IPS-18c (cell line): ENCODE results near the gene FBXL19.

Experiments used
- H3K4me3 ChIP-seq: 2 replicates; pipeline ENCODE4 v1.7.0; 2013; ENCODE audit warnings: low read depth, mild to moderate bottlenecking, low read length, moderate library complexity; ENCODE audit not compliant: insufficient read depth
- H3K9me3 ChIP-seq: one replicate; pipeline ENCODE4 v1.6.1; 2013; ENCODE audit warnings: mild to moderate bottlenecking, low read length, moderate library complexity; ENCODE audit not compliant: control insufficient read depth, insufficient read depth

The FBXL19 gene

GRCh38 chr16:30986129-30986991, 63.0 kb downstream of the FBXL19 start:
- no peaks in the 10 kb centered on the region for H3K9me3 ChIP-seq
- no peak overlapping the region for H3K4me3 ChIP-seq

DNA sequence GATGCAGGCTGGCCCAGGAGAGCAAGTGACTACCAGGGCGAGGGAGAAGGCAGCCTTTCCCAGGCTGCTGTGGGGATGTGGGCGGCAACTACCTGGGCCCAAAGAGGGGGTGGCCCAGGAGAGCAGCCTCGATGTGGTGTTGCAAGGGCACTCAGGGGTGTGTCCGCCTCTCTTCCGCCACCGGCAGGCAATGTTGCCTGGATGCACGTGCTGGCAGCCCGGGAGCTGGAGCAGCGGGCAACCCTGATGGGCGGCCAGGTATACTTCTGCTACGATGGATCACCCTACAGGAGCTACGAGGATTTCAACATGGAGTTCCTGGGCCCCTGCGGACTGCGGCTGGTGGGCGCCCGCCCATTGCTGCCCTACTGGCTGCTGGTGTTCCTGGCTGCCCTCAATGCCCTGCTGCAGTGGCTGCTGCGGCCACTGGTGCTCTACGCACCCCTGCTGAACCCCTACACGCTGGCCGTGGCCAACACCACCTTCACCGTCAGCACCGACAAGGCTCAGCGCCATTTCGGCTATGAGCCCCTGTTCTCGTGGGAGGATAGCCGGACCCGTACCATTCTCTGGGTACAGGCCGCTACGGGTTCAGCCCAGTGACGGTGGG, 64.3 kb downstream of the FBXL19 start:
- no peaks in the 10 kb centered on the region for H3K9me3 ChIP-seq

DNA sequence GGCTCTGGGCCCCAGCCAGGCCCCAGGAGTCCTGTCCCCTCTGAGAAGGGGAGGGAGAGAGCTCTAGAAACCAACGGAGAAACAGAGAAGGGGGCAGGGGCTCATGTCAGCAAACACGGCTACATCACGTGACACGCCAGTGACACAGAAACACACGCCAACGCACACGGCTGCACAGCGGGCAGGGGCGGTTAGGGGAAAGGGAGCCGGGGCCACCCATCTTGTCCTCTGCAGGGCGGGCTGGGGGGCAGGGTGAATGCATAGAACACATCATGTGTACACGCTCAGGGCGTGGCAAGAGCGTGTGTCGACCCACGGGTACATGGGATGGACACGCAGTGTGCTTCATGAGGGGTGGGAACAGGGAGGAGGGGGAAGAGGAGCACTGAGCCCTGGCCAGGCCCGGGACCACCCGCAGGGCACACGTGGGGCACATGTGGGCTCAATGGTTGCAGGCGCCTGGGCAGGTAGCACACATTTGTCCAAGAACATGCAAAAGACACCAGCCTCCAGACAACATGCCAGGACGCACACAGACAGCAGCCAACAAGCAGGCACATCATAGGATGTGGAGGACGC, 66.2 kb downstream of the FBXL19 start:
- no peaks in the 10 kb centered on the region for H3K9me3 ChIP-seq
- H3K4me3 ChIP-seq: no peak overlapping the region

More for the DNA sequence above, 64.3 kb downstream of the FBXL19 start:
- no peak overlapping the region for H3K4me3 ChIP-seq

- Histone ChIP-seq H3K4me3 (no peak overlapping the region), H3K9me3 (no peaks in the 10 kb centered on the region)
Observed at GRCh38 chr16:30990105-30990504, 66.7 kb downstream of the FBXL19 start.

- Histone ChIP-seq H3K9me3 (no peaks in the 10 kb centered on the region), H3K4me3 (no peak overlapping the region)
Observed at GRCh38 chr16:30991052-30991451, 67.7 kb downstream of the FBXL19 start.

- Histone ChIP-seq H3K4me3 (no peak overlapping the region; the same call in 1 of the 2 replicates), H3K9me3 (no peaks in the 10 kb centered on the region)
Observed at GRCh38 chr16:30992276-30992780, 69.0 kb downstream of the FBXL19 start.

DNA sequence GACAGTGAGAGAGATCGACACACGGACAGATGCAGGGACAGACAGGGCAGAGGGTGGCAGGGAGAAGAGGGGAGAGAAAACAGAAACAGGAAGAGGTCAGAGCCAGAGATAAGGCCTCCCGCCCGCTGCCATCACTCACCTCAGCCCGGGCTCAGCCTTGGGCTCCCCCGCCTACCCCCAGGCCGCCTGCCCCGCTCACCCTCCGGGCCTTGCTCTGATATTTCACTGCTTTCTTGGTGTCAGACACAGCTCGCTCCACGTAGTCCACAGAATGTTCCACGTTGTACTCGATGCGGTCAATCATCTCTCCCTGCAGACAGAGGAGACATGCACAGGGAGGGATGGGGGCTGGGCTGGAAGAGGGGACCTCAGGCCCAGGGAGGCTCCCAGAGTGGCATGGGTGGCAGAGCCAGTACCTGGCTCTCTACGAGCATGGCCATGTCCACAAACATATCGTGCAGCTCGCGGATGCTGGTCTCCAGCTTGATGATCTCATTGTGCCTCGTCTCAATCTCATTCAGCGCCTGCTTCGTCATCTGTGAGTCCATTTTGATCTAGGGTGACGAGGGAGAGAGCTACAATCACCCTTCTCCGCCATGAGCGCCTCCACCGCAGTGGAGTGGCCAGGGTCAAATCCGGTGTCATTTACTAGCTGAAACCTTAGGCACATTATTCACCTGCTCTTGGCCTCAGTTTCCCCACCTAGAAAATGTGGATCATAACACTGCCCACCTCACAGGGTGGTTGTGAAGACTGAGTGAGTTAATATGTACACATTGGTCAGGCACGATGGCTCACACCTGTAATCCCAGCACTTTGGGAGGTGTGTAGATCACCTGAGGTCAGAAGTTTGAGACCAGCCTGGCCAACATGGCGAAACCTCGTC, 69.8 kb downstream of the FBXL19 start:
- H3K9me3 ChIP-seq: no peaks in the 10 kb centered on the region
- H3K4me3 ChIP-seq: no peak overlapping the region

DNA sequence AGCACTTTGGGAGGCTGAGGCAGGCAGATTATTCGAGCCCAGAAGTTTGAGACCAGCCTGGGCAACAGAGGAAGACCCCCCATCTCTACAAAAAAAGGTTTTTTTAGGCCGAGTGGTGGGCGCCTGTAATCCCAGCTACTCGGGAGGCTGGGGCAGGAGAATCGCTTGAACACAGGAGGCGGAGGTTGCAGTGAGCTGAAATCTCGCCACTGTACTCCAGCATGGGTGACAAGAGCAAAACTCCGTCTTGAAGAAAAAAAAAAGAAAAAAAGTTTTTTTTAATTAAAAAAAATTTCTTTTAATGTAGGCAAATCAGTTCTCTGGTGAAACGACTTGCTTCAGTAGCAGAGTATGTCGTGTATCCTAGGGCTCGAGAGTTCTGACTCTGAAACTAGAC, 72.6 kb downstream of the FBXL19 start:
- H3K4me3 ChIP-seq: no peak overlapping the region

DNA sequence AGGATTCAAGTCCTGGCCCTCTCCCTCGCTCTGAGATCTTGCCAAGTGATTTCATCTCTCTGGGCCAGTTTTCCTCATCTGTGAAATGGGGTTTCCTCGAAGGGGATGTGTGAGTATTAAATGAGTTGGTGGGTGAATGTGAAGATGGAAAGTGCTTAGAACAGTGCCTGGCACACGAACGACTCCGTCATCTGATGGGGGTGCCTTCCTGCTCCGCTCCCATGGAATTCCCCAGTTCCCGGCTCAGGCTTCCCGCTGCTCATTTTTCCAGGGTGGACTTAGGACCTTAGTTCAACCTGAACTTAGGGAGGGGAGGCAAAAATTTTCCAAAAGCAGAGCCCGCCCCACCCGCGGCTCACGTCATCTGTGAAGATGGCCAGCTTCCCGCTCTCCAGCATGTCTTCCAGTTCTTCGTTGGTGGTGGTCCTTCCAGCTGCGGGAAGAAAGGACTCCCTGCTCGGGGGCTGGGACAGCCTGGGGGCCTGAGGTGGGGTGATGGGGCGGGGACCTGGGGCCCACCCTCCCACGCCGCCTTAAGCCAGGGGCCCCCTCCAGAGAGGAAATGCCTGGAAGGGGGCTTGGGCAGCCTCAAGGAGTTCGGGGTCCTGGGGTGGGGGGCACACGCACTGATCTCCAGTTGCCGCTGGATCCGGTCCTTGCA, 73.1 kb downstream of the FBXL19 start:
- peak overlapping the region; percentile 49 for H3K4me3 ChIP-seq
- no peaks in the 10 kb centered on the region for H3K9me3 ChIP-seq

More for the DNA sequence above, 72.6 kb downstream of the FBXL19 start:
- no peaks in the 10 kb centered on the region for H3K9me3 ChIP-seq

GRCh38 chr16:30996985-30997724, 73.8 kb downstream of the FBXL19 start:
- no peaks in the 10 kb centered on the region for H3K9me3 ChIP-seq
- H3K4me3 ChIP-seq: peak overlapping the region; percentile 49

DNA sequence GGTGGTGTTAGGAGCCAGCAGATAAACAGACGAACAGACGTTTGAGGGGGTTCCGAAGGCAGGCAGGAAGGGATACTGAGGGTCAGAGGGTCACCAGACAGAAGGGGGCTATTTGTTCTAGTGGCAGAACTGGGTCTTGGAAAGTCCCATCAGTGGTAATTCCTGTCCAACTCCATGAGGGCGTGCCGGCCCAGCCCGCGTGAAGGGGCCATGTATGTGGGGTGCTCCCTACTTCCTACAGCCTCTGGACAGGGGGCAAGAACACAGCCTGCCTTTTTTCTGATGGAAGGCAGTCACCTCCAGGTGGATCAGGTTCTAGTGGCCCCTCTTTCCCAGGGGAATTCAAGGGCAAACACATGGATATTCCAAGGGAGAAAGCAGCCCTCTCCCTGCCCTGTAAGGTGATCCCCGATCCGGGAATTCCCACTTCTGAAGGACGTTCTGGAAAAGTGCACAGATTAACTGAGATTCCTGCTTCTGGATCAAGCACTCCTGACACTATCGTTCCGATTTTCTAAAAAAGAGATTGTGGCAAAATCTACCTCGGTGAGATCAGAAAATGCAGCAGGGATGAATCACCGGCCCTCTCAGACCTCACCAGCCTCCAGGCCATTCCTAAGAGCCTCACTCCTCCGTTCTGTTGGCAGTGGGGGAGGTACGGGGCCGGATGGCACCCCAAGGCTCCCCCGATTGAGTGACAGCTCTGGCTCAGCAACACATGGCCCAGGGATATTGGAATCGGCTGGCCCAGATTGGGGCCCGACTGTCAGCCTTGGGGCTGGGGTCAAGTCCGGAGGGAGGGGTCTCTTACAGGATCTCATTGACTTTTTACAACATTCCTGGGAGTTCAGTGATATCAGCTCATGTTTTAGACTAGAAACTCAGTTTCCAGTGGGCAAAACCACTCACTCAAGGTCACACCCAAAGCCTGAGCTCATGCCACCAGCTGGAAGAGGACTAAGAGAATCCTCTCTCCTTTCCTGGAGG, 74.6 kb downstream of the FBXL19 start:
- peak overlapping the region; percentile 49 for H3K4me3 ChIP-seq
- H3K9me3 ChIP-seq: no peaks in the 10 kb centered on the region
